Mesothelial cell of epicardium (in vitro differentiated cells): ENCODE measurements around the gene USP33. TPM values are rescaled to one million over a fixed set of nuclear protein-coding genes. Genes with fewer than 3 reads are reported as not detected.
"Not testable (repeated sequence)": the region's sequence is repeated elsewhere in the genome, so short reads cannot be mapped to it uniquely, and the experiment has no call there.

Experiments
- DNase-seq, 2 experiments: peaks; one replicate each; pipeline ENCODE4 v3.0.0; 2021; ENCODE audit warnings: low spot score in 2 of 2; ENCODE audit not compliant: unreplicated experiment in 2 of 2
- H3K27ac Mint-ChIP-seq: 2 replicates; pipeline ENCODE4 v1.8.0; 2021; ENCODE audit warnings: mixed read lengths
- H3K27me3 Mint-ChIP-seq: 2 replicates; pipeline ENCODE4 v1.8.0; 2021; ENCODE audit warnings: low read depth, mixed read lengths
- H3K36me3 Mint-ChIP-seq: 2 replicates; pipeline ENCODE4 v1.8.0; 2021; ENCODE audit warnings: mixed read lengths
- H3K4me1 Mint-ChIP-seq: 2 replicates; pipeline ENCODE4 v1.8.0; 2021; ENCODE audit warnings: mixed read lengths
- H3K4me3 Mint-ChIP-seq: 2 replicates; pipeline ENCODE4 v1.8.0; 2021; ENCODE audit warnings: mild to moderate bottlenecking, moderate library complexity, mixed read lengths
- H3K9me3 Mint-ChIP-seq: 2 replicates; pipeline ENCODE4 v1.8.0; 2021; ENCODE audit warnings: mixed read lengths
- CTCF ChIP-seq: fragments of 200-600 bp; sonication (generic); IDR thresholded peaks from one replicate; pipeline ENCODE4 v1.5.0; 2021; ENCODE audit warnings: antibody characterized with exemption; ENCODE audit not compliant: unreplicated experiment
- total RNA-seq: library from RNA; stranded (reverse); gene quantifications from 3 replicates; pipeline ENCODE4 v1.2.1, GENCODE V29; 2021

The USP33 gene
- total RNA-seq, 1 donor from 2014 or later = 77.7 TPM

- DNase-seq = peak; percentile 82 to 92
- TF ChIP-seq CTCF = no peak
- peak within 1 kb of the TSS; percentile 94 for H3K4me3 Mint-ChIP-seq
- H3K9me3 Mint-ChIP-seq = no peaks in the 10 kb centered on the region
- H3K36me3 Mint-ChIP-seq = no peaks in the 10 kb centered on the region
- H3K27me3 Mint-ChIP-seq = no peaks in the 10 kb centered on the region
- H3K4me1 Mint-ChIP-seq = peaks cover 33% of the 10 kb centered on the region
- peak within 1 kb of the TSS; percentile 98 for H3K27ac Mint-ChIP-seq
Observed at GRCh38 chr1:77682460-77683159, 77.0 kb downstream of the USP33 start, which contains the start of gene ZZZ3. Gene ZZZ3, minus strand, starts transcription at chr1:77682658. Its CDS starts 49,304 bp downstream, at chr1:77633354.

- TF ChIP-seq CTCF = no peak
- no peak for DNase-seq
- no peaks in the 10 kb centered on the region for H3K36me3 Mint-ChIP-seq
Observed at GRCh38 chr1:77680173-77680572, 79.5 kb downstream of the USP33 start.

GRCh38 chr1:77678660-77679610 is 80.7 kb downstream of the USP33 start:
- no peaks in the 10 kb centered on the region for H3K9me3 Mint-ChIP-seq
- H3K36me3 Mint-ChIP-seq = no peaks in the 10 kb centered on the region
- H3K27ac Mint-ChIP-seq = peak overlapping the region; percentile 23
- no peak overlapping the region for H3K4me3 Mint-ChIP-seq
- no peak for DNase-seq
- no peaks in the 10 kb centered on the region for H3K27me3 Mint-ChIP-seq
- peaks cover 24% of the 10 kb centered on the region for H3K4me1 Mint-ChIP-seq
- no peak for TF ChIP-seq CTCF

More at GRCh38 chr1:77680173-77680572, 79.5 kb downstream of the USP33 start:
- Mint-ChIP-seq H3K9me3 (no peaks in the 10 kb centered on the region), H3K27ac (peak overlapping the region; percentile 0), H3K4me1 (peaks cover 33% of the 10 kb centered on the region), H3K27me3 (no peaks in the 10 kb centered on the region), H3K4me3 (no peak overlapping the region)

- not testable (repeated sequence) for H3K27me3 Mint-ChIP-seq, DNase-seq, H3K27ac Mint-ChIP-seq, H3K9me3 Mint-ChIP-seq, H3K4me3 Mint-ChIP-seq, H3K36me3 Mint-ChIP-seq
- peaks cover 29% of the 10 kb centered on the region for H3K4me1 Mint-ChIP-seq
Observed at GRCh38 chr1:77674807-77675206, 84.8 kb downstream of the USP33 start.

GRCh38 chr1:77673716-77674355 is 85.8 kb downstream of the USP33 start:
- no peak overlapping the region for H3K4me3 Mint-ChIP-seq

More at GRCh38 chr1:77673716-77674355, 85.8 kb downstream of the USP33 start:
- DNase-seq = no peak
- no peaks in the 10 kb centered on the region for H3K36me3 Mint-ChIP-seq
- H3K27ac Mint-ChIP-seq = peak overlapping the region; percentile 61
- H3K4me1 Mint-ChIP-seq = peaks cover 32% of the 10 kb centered on the region
- TF ChIP-seq CTCF = no peak
- H3K9me3 Mint-ChIP-seq = no peaks in the 10 kb centered on the region
- no peaks in the 10 kb centered on the region for H3K27me3 Mint-ChIP-seq
